Measurements from ENCODE around the gene BEGAIN.

Gene BEGAIN

DNA sequence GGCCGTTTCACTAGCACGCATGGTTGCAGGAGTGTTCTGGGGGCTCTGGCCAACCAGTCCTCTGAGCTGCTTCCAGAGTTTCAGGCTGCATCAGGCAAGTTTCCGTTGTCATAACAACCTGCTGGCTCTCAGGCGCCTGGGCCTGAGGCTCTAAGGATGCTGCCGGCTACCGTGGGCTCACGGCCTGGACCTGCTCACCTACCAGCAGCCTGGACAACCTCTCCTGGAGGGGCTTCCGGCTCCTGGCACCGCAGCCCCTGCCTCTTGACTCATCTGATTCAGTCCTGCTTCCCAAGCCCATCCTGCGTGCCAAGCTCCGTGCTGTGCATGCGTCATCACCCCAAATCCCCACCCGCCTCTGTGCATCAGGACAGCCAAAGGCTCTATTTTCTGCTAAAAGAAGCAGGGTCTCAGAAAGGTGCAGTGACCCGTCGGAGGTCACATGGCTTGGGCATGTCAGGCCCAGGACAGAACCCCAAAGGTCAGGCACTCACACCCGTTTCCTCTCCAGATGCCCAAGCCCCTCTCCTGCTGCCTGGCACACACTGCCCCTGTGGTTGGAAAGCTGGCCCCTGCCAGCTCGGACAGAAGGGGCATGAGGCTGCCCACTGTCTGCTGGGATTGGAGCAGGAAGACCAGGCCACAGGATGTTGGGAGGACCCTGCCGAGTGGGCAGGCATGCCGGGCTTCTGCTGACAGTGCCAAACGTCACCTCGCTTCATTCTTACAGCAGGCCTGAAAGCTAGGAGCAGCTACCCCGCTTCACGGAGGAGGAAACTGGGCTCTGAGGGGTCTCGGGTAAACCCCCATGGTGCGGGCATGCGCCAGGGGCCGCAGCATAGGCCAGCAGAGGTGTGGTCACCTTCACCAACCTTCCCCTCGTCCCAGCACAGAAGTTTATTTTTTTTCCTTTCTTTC, 5.7 kb downstream of the BEGAIN start:
- DNase-seq: no peak

DNA sequence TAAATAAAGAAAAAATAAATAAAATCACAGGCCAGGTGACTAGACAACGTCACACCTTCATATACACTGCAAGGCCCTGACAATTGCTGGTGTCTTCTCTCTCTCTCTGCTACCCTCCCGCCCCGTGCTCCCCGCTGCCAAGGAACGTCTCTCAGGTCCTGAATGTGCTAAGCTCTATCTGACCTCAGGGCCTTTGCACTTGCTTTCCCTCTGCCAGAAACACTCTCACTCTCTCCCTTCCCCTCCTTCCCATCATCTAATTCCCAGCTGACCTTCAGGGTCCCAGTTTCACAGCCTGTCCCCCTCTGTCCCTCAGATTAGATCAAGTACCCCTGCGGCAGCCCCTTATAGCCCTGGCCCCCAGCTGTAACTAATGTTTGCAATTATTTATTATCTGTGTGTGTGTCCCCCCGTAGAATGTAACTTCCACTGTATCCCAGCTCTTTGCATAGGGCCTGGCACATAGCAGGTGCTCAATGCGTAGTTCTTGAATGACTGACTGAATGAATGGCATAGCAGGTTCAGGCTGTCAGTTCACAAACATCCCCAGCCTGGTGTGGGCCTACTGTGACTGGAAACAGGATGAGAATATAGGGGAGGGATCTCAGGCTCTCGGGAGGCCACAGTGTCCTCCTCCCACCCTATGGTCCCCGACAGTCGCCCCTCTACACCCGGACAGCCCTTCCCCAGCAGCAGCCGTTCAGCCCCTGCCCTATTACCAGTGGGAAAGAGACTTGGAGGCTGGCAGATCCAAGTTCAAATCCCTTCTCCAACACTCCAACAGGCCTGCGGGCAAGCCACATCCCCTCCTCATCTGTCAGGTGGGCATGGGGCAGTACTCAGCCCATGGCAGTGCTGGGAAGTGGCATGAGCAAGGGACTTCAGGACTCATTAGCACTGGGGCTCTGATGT, 6.6 kb downstream of the BEGAIN start:
- no peak for DNase-seq

DNA sequence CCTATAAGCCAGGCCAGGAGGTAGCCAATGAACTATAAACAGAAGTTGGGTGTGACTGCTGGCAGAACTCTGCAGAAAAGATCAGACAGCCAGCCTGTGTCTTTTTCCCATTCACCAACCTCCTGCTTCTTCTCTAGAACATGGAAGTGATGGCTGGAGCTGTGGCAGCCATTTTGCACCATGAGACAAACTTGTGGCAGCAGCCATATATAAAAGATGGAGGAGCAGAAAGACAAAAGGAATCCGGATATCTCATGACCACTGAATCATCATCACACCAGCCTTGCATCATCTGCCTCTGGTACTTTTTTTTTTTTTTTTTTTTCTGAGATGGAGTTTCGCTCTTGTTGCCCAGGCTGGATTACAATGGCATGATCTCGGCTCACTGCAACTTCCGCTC, 8.7 kb downstream of the BEGAIN start:
- no peak for DNase-seq

DNA sequence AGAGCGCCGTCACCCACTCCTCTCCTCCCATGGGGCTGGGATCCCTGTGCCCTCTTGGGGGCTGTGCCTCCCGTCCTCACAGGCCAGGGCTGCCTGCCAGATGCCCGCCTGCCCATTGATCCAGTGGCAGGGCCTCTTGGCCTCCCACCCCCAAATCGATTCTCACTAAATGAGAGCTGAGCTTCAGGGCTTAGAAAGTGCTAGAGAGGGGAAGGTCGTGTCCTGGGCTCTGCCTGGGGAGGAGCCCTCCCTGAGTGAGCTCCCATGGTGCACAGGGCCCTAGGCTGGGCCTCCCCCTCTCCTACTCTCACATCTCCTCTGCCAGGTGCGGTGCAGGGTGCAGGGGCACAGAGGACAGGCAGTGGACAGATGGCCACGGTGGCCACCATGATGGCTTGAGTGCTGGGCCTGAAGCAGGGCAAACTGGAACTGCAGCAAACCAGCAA, 9.2 kb downstream of the BEGAIN start:
- no peak for DNase-seq

DNA sequence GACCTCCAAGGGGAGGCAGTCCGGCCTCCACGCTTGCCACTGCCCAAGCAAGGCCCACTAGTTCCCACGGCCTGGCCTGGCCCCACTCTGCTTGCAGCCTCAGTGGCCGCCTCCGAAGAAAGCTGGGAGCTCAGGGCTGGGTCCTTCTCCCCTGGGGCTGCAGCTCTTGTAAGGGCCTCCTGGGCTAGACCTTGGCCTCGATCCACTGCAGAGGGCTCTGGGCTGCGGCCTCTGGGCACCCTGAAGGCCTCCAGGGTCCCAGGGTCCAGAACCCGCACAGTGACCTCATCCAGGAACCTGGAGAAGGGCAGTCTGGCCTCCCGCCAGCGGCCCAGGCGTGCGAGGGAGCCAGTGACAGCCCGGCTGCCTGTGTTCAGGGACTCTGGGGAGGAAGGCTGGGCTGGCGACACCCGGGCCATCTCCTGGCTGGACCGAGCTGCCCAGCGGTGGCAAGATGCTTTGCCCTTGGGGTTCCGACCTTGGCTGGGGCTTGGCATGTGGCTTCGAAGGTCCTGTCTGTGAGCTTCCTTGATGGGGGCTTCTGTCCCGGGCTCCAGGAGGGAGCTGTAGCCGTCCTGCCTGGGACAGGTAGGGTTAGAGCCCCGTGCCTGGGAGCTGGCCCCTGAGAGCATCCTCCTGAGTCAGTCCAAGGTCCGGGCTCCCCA, 9.8 kb downstream of the BEGAIN start:
- no peak for DNase-seq

DNA sequence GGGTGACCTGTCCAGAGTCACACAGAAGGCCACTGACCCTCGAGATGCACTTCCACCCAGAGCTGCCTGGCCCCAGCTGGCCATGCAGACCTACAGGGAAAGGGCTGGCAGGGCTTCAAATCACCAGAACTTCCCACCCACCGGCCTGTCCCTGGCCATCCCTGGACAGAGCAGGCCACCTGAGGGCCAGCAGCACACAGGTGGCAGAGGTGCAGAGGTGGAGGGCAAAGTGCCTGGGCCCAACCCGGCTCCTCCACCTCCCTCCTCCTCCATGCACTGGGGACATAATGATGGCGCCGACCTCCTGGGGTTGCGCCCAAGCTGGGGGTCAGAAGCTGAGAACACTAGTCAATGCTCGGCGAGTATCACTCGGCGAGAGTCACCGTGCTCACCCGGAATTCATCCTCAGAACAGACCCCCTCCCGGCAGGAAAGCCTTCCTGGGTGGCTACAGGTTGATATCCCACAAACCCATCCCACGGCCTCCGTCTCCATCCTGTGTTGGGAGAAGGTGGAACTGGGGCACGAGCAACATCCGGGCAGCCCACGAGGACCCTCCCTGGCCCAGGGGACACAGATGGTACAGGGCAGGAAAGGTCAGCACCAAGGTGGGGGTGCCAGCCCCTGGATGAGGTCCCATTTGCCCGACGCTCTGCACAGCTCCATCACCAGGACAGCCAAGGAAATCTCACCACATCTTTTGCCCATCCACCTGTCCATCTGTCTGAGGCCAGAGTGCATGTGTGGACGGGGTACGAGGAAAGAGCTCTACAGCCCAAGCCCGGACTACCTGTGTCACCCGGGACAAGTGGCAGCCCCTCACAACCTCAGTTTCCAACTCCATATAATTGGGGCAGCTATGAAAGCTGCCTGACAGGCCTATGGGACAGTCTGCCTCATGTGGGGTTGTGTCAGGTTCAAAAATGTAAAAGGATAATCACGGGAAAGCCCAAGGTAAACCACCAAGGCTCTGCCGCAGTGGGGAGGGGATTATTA, 10.8 kb downstream of the BEGAIN start:
- DNase-seq: no peak

DNA sequence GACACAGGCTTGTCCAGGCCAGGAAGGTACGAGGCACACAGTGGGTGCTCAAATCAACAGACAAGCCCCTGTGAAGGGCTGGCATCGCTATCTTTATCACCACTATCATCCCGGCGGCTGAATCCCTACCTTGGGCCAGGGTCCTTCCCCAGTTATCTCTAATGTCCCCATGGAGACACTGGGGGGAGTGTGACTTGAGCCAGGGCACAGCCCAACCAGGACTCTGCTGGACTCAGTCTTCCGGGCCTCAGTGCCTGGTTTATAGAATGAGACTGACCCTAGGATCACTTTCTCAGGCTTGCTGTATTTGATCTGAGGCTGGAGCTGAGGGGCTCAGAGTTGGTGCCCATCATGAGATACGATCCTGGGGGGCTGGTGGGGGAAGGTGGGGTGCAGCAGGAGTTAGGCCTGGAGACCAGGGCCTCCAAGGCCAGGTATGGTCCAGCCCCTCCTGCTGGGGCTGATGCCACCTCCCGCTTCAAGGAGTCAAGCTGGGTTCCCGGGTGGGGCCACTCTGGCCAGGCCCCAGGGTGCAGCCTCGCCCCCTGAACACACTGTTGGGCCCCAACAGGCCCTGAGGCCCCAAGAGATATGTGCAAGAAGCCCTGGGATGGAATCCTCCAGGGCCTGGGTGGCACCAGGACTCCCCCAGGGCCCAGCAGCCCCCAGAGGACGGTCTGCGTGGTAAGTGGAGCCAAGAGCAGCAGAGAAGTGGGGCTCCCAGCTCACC, 11.8 kb downstream of the BEGAIN start:
- no peak for DNase-seq

DNA sequence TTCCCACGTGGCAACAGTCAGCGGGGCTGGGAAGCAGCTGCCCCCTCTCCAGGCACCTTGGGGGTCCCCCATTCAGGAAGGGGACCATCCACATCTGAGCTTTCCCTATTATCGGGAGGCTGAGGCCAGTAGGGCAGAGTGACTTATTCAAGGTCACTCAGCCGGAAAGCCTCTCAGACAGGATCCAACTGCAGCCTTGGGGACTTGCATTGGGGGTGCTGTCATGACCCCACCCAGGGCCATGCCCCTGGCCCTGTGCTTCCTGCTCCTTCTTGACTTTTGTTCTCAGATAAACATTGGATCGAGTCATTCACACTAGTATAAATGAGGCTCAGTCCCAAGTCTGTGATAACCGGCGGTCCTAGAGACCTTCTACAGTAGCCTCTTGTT, 12.6 kb downstream of the BEGAIN start:
- no peak for DNase-seq

DNA sequence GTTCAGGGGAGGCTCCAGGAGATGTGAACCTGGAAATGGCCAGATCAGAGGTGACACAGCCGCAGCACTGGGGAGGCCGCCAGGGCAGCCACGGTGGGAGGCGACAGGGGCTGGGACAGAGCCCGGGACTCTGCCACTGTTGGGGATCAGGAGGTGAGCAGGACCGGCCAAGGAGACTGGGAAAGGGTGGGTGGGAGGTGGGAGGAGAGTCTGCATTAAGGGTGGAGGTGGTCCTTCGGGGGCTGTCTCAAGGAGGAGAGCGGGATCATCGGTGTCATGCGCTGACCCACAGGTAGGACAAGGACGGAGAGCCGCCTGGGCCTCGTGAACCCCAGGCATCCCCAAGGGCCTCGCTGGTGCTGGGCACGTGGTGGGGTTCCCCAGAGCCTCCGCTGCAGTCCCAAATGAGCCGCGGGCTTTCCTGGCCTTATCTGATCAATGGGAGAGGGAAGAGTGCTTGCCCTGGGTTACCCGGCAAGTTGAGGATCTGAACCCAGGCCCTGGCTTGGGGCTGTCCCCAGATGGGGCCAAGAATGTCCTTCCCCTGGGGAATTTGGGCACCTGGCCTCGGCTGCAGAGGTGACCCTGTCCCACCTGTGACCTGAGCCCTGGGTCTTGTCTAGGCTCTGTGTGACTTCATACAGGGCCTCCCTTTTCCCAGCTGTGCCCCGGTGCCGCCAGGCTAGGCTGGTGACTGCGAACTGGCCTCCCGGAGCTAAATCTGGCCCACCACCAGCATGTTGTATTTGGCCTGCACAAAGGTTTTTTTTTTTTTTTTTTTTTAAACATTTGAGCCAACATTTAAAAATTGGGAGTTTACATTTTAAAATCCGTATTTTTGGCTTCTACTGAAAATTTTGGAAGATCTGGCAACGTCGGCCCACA, 13.2 kb downstream of the BEGAIN start:
- DNase-seq: no peak

DNA sequence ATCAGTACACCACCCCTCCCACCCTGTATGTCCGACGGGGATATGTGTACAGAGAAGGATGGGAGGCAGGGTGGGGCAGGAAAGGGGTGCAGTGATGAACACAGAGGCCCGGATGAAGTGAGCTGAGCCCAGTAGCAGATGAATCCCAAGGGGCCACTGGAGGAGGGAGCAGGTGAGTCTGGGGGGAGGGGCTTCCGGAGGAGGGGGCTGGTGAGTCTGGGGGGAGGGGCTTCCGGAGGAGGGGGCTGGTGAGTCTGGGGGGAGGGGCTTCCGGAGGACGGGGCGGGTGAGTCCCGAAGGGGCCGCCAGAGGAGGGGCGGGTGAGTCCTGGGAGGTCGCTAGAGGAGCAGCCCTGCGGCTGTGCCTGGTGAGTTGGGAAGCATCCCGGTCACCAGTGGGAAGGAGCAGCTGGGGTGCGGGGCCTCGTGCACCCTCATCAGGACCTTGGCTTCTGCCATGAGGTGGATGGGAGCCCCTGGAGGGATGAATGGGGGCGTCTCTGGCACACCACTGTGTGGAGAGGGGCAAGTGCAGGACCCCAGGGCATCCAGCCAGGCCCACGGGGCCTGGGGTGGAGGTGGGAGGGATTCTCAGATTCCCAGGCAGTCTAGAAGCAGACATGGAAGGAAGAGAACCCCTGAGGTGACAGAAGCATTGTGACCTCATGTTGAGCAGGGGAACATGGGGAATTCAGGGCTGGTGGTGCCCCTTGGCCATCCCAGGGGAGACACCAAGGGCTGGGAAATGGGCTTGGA, 14.0 kb downstream of the BEGAIN start:
- no peak for DNase-seq

DNA sequence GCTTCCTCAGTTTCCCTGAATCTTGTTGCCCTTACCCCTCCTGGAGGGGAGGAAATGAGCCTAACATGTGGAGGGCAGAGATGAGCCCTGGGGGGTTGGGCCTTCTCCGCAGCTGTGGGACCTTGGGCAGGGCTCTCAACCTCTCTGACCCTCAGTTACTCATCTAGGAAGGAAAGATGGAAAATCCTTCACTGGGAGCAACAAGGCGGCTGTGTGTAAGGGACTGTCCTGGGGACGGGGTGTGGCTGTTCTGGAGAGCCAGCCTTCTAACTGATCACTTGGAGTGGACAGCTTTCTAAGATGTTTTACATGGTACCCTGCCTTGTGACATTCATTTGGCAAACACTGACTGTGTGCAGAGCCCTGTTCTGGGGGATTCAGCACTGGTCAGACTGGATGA, 14.7 kb downstream of the BEGAIN start:
- DNase-seq: no peak

DNA sequence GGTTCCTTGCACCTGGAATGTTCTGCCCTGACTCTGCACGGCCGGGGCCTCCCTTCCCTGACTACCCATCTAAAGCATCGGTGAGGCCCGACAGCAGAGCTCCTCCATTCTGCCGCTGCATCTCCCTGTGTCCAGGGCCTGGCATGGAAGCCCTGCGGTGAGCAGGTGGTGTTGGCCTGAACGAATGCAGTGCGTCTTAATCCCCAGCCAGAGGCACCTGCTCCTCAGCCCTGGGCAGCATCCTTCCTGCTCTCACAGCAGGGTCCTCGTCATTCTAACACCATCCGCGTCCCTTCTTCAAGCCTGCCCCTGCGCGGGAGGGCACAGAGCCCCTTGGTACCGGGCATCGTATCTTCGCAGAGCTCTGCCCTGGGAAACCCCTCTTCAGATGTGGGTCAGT, 15.4 kb downstream of the BEGAIN start:
- DNase-seq: no peak

DNA sequence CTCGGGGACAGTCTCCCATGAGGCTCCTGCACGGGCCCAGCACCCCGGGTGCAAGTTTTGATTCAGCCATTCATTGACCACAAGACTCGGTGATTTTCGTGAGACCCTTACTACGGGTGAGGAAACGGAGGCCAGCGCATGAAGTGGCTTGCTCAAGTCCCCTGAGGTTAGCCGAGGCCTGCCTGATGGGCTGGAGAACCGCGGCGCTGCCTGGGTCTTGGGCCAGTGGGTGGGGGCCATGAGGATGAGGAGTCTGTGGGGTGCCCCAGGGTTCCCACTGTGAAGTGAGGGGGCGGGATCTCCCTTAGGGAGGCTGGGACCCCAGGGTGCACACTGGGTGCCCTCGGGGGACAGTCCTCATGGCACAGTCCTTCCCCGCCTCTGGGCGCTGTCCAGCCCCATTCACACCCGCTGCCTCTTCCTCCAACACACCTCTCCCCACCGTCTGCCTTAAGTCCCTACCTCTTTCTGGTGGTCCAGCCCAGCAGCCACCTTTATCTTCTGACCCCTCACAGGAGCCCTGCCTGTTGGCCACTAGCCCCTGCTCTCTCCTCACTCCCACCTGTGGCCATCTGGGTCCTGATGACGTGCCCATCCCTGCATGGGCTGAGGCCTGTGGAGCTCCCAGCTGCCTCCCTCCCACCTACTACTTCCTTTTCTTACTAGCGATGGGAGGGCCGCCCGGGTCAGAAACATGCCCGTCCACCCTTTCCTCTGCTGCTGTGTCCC, 16.3 kb downstream of the BEGAIN start:
- DNase-seq: no peak

DNA sequence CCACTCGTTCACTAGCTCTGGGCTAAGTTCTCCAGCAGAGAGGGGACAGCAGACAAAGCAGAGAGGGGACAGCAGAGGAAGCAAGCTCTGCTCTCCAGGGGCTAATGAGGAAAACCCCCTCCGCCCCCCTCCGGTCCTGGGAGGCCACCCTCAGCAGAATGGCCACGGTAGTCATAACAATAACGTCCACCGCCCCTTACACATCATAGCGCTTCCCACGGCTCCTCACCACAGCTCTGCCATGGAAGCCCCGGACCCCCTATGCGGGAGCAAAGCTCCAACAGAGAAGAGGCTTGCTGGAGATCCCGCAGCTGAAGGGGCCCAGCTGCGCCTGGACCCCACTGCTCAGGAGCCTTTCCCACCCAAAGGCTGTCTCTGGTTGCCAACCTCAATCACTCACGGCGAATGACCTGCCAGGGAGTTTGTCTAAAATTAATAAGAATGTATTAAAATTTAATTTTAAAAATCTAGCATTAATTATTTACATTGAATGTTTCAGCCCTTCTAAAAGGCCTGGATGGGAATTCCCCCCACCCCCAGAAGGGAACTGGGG, 17.4 kb downstream of the BEGAIN start:
- no peak for DNase-seq

DNA sequence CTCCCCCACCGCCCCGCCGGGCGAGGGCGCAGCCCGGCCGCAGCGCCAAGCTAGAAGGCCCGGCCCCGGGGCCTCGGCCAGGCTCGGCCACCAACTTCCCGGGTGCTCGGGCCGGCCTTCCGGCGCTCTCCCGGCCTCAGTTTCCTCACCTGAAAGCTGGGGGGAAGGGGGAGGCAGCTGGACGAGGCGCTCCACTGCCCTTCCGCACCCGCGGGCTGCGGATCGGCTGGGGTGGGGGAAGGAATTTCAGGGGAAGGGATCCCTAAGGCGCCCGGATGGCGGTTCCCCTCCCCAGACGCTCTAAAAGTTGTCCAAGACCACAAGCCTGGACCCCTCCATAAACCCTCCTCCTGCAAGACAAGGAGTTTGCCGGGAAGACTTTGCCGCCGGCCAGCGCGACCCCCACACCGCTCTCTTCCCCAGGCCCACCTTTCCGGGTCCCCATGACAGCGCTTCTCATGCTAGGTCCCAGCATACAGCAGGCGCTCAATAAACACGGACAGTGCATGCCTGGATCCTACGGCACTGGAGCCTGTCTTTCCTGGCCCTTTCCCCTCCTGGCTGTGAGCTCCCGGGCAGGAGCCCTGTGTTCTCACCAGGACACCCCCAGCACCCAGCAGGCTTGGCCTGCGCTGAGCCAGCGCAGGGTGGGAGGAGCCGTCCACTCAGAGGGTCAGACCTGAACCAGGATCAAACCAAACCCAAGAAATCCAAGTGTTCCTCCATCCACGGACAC, 18.1 kb downstream of the BEGAIN start:
- no peak for DNase-seq

DNA sequence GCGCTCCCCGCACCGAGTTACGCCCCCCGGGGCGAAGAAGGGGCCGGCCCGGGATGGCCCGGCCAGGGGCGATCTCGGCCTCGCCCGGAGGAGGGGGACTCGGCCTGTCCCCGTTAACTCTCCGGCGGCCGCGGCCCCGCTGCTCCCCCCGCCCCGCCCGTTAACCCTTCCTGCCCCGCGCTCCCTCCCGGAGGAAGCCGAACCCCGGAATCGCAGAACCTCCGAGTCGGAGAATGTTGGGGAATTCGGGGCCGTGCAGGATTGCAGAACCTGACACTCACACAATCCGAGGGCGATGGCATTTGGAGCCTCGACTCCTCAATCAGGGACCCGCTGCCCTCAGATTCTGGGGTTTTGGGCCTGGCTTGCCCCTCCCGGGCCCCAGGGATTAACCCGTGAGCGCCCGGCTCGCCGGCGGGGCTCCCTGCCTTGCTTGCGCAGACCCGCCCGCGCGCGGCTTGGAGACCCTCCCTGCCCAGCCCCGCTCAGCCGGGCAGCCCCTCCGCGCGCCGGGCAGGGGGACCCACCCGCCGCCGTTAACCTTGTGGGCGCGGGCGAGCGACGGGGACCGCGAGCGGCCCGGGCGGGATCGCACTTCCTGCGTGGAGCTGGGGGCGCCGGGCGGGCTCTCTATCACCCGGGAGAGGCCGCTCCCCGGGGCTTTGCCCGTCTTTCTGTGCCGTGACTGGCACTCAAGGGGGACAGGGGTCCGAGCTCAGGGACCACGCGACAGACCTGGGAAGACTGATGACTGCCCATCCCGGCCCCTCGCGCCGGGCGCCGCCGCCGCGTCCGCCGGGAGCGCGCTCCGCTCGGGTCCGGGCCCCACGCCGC, 18.8 kb downstream of the BEGAIN start:
- DNase-seq: no peak

DNA sequence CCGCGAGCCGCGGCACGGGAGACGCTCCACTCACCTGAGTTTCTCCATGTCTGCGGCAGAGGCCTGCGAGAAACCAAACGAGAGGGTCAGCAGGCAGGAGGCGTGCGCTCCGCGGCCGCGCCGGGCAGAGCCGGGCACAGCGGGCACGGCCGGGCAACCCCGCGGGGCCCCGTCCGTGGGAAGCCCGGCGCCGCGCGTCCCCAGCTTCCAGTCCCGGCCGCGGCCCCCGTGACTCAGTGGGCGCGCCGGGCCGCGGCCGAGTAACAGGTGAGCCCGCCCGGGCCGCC, 19.4 kb downstream of the BEGAIN start:
- no peak for DNase-seq

Data from NCI-H1048 (cell line).